NCI-H1930 (cell line): ENCODE results near the gene GFRA1.

Source experiments
- DNase-seq, 2 experiments: peaks; one replicate each; lab custom pipeline; 2025; lab: John Stamatoyannopoulos, UW

The GFRA1 gene

GRCh38 chr10:116272440-116273283, at the start of gene GFRA1:
GFRA1 (minus strand) TSS chr10:116273206; CDS start chr10:116272029, 1,177 bp downstream.
- DNase-seq: no peak

- DNase-seq: no peak
Observed at GRCh38 chr10:116316503-116316902, 43.5 kb upstream of the GFRA1 start.

GRCh38 chr10:116312548-116312947, 39.5 kb upstream of the GFRA1 start:
- DNase-seq: no peak

- DNase-seq: no peak
Observed at GRCh38 chr10:116311706-116312490, 38.9 kb upstream of the GFRA1 start.

GRCh38 chr10:116311016-116311415, 38.0 kb upstream of the GFRA1 start:
- DNase-seq: no peak

- no peak for DNase-seq
Observed at GRCh38 chr10:116307455-116307854, 34.4 kb upstream of the GFRA1 start.

GRCh38 chr10:116306847-116307246, 33.8 kb upstream of the GFRA1 start:
- DNase-seq: no peak

GRCh38 chr10:116304923-116305322, 31.9 kb upstream of the GFRA1 start:
- DNase-seq: no peak

- DNase-seq: no peak
Observed at GRCh38 chr10:116300542-116300941, 27.5 kb upstream of the GFRA1 start.

- DNase-seq: no peak
Observed at GRCh38 chr10:116298586-116298985, 25.6 kb upstream of the GFRA1 start.

- no peak for DNase-seq
Observed at GRCh38 chr10:116296291-116296721, 23.3 kb upstream of the GFRA1 start.

- DNase-seq: no peak
Observed at GRCh38 chr10:116292493-116292892, 19.5 kb upstream of the GFRA1 start.

- DNase-seq: no peak
Observed at GRCh38 chr10:116289652-116290051, 16.6 kb upstream of the GFRA1 start.

GRCh38 chr10:116287906-116288501, 15.0 kb upstream of the GFRA1 start:
- DNase-seq: peak in 1 of 2 experiments; percentile 1

- DNase-seq: no peak
Observed at GRCh38 chr10:116286626-116287200, 13.7 kb upstream of the GFRA1 start.

GRCh38 chr10:116281775-116282174, 8.8 kb upstream of the GFRA1 start:
- DNase-seq: no peak

GRCh38 chr10:116278846-116279245, 5.8 kb upstream of the GFRA1 start:
- no peak for DNase-seq

GRCh38 chr10:116276981-116277380, 4.0 kb upstream of the GFRA1 start:
- no peak for DNase-seq

GRCh38 chr10:116274064-116274904, 1.3 kb upstream of the GFRA1 start:
- DNase-seq: peak in 1 of 2 experiments; percentile 40

- no peak for DNase-seq
Observed at GRCh38 chr10:116271593-116272439, 1.2 kb downstream of the GFRA1 start.
